COLO829 (cell line): Measurements from ENCODE around the gene SHH.

Experiments used
- DNase-seq: peaks from one replicate; pipeline ENCODE4 v3.0.0; 2012; ENCODE audit warnings: low spot score

Gene SHH

DNA sequence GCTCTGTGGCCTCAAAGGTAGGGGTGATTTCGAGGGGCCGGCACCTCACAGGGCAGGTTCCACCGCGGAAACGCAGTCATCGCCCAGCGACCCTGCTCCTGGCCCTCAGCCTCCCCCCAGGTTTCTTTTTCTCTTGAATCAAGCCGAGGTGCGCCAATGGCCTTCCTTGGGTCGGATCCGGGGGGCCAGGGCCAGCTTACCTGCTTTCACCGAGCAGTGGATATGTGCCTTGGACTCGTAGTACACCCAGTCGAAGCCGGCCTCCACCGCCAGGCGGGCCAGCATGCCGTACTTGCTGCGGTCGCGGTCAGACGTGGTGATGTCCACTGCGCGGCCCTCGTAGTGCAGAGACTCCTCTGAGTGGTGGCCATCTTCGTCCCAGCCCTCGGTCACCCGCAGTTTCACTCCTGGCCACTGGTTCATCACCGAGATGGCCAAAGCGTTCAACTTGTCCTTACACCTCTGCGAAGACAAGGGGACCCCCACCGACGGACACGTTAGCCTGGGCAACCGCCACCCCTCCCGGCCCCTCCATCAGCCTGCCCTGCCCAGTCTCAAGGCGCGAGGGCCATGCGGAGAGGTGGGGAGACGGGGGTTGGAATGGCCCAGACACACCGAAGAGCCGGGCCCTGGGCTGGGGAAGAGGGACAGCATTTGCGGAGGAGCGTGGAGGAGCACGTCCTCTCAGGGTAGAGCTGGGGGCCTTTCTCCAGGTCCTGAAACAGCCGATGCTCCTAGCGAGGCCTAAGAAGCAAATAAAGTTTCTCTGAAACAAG, 6.0 kb downstream of the SHH start:
- DNase-seq: no peak

DNA sequence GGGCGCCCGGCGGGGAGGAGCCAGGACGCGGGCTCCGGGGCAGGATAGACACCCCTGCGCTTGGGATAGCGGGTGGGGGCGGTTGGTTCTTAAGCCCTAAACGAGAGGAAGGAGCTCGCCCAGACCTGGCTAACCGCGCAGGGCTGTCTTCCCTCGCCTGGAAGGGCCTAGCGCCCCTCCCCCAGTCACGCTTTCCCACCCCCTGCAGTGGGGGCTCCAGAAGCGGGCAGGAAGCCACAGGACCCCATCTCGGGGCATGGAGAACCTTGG, 6.5 kb downstream of the SHH start:
- DNase-seq: no peak

GRCh38 chr7:155804897-155805825, 7.1 kb downstream of the SHH start:
- peak; percentile 8 for DNase-seq

GRCh38 chr7:155804431-155804831, 7.8 kb downstream of the SHH start:
- no peak for DNase-seq

DNA sequence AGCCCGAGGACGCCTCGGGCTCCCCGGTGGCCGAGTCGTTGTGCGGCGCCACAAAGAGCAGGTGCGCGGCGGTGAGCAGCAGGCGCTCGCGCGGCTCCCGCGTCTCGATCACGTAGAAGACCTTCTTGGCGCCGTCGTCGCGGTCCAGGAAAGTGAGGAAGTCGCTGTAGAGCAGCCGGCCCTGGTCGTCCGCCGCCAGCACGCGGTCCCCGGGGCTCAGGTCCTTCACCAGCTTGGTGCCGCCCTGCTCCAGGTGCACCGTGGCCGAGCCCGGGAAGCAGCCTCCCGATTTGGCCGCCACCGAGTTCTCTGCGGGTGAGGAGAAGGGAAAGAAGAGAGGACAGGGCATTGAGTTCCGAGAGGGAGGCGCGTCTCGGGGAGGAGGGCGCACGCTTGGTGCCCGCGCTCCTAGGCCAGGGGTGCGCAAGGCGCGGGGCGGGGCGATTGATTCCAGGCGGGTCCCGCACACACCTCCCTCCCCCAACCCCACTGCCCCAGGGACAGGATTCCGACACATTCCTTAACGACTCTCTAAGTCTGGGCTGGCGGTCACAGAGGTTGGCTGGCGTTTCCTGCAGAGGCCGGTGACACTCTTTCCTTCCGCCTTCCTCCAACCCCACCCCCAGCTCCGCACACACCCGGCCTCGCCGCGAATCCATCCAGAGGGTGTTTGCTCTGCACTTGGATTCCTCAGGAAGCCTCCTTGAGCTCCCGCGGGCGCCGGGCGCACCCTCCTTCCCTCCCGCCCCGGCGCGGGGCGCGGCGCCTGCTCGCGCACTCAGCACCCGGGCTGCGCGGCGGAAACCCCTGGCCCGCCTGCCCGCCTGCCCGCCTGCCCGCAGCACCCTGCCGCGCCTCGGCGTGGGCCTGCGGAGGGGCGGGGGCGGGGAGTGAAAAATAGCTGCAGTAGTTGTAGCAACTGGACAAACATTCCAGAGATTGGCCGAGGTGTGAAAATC, 8.6 kb downstream of the SHH start:
- no peak for DNase-seq

- no peak for DNase-seq
Measured at GRCh38 chr7:155802906-155803417, 9.3 kb downstream of the SHH start.

- no peak for DNase-seq
Measured at GRCh38 chr7:155802291-155802690, 10.0 kb downstream of the SHH start.

- DNase-seq: no peak
Measured at GRCh38 chr7:155800741-155801267, 11.5 kb downstream of the SHH start.

GRCh38 chr7:155800301-155800700, 12.0 kb downstream of the SHH start:
- no peak for DNase-seq

GRCh38 chr7:155799514-155799913, 12.7 kb downstream of the SHH start:
- no peak for DNase-seq

DNA sequence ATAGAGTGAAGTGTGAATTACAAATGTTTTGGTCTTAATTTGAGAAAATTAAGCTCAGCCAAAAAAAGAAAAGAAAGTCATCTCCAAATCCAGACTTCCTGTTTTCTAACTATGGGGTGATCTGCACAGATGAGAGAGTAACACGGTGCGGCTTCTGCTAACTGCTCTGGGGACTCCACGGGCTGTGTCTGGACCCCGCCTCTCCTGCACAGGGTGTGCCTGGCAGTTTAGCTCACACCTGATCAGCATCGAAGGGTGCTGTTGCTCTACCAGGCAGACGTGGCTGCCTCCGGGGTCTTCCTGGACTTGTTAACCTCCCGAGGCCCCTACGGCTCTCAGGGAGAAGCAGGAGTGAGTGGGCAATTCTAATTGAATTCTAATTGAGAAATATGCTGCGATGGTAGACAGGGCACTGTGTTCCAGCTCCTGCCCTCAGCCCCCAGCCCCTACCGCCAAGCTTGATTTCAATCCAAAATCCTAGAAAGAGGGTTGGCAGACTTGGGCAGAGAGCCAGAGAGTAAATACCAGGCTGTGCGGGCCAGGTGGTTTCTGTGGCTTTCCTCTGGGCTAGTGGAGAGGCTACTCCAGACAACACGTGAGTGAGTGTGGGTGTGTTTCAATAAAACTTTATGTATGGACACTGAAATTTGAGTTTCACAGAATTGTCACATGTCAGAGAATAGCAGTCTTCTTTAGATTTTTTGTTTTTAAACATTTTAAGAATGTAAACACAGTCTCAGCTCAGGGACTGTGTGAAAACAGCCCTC, 13.4 kb downstream of the SHH start:
- DNase-seq: no peak

DNA sequence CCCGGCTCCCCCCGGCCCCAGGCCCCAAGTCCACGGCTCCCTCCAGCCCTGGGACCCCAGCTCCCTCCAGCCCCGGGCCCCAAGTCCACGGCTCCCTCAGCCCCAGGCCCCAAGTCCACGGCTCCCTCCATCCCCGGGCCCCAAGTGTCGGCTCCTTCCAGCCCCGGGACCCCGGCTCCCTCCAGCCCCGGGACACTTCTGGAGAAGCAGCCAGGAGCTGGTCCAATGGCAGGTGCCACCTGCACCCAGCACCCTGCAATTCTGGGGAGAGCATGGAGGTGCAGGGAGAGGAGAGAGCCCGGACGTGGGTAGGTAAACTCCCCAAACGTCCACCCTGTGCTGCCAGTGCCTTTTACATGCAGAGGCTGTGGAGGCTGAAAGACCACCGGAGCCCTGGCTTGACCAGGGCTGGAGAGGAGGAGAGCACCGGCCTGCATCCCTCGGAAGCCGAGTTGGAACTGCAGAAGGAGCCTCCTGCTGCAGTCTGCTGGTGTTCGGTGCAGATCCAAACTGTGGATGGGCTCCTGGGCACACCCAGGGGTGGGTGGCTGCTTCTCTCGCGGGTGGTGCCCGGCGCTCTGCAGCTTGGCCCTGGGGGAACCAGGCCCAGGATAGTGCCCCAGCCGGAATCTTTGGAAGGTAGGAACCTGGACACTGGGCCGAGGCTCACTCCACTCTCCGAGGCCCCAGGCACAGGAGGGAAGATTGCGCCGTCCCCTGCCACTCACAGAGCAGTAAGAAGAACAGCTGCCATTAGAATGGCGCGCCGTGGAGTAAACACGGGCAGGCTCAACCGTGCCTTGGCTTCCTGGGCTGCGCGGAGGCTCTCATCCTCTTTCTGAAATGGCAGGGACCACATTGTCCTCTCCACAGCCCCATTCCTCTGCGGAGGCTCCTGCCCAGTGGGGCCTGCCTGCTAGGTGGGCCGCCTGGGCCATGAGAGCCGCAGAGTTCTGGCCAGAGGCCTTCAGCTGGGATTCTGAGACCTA, 14.7 kb downstream of the SHH start:
- DNase-seq: no peak

DNA sequence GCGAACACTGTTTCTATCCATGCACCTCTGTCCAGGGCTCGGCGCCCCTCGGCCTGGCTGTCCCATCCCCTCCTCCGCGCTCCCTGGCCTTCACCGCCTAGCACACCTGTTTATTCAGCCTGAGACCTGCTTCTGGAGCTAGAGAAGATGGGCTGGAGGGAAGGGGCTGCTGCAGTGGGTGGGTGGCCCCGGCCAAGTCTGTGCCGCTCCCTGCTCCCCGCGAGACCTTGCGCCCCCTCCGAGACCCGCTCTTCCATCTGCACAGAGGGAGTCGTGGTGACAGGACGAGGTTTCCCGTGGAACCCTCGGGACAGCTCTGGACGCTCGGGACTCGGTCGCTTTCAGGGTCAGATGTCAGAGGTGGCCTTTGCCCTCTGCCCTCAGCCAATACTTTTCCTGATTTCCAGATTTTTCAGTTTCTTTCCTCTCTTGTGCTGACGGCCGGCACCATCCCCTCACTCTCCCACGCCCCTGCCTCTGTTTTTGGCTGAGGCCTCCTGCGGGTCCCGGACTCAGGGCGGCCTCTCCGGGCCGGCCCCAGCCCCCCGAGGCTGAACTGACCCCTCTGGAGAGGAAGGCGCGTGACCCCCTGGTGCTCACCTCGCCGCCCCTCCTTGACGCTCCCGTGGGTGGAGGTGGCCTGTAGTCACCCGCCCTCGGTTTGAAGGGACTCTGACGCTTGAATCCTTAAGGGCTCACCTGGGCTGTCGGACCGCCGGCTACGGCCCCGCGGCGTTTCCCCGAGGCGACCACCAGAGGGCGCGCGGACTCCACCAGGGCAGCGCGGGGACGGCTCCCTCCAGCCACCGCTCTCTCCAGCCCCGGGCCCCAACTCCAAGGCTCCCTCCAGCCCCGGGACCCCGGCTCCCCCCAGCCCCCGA, 15.6 kb downstream of the SHH start:
- DNase-seq: peak; percentile 22

GRCh38 chr7:155795951-155796350, 16.3 kb downstream of the SHH start:
- DNase-seq: no peak

DNA sequence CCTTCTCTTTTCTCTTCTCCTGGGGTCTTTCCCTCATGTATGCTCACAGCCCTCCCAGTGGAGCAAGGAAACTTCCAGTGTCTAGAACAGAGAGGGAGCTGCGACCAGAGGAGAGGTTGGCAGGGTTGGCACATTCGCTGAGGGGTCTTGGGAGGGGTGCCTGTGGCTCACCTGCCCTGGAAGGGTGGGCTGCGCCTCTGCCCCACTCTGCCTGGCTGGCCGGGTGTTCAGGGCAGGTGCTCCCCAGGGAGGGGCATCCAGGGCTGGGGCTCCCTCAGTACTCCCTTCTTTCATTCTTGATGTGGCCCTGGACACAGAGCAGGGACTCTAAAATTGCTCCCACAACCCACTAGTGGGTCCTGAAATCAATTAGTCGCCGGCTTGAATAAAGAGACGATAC, 16.9 kb downstream of the SHH start:
- DNase-seq: no peak

GRCh38 chr7:155794196-155794595, 18.1 kb downstream of the SHH start:
- DNase-seq: no peak

GRCh38 chr7:155793720-155794119, 18.5 kb downstream of the SHH start:
- DNase-seq: no peak

DNA sequence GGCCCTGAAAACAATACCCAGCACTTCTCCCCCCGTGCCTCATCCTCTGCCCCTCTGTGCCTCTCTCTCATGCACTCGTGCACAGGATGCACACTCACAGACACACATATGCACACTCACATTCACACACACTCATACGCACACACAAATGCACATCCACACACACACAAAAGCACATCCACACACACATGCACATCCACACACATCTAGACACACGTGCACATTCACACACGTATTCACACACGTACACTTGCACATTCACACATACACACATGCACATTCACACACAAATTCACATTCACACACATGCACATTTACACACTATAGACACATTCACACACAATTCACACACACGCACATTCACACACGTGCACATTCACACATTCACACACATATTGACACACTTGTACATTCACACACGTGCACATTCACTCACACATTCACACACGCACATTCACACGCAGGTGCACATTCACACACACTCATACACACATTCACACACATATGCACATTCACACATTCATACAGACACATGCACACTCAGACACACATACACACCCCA, 19.2 kb downstream of the SHH start:
- no peak for DNase-seq
